ENCODE measurements around the gene PDE6G.

DNA sequence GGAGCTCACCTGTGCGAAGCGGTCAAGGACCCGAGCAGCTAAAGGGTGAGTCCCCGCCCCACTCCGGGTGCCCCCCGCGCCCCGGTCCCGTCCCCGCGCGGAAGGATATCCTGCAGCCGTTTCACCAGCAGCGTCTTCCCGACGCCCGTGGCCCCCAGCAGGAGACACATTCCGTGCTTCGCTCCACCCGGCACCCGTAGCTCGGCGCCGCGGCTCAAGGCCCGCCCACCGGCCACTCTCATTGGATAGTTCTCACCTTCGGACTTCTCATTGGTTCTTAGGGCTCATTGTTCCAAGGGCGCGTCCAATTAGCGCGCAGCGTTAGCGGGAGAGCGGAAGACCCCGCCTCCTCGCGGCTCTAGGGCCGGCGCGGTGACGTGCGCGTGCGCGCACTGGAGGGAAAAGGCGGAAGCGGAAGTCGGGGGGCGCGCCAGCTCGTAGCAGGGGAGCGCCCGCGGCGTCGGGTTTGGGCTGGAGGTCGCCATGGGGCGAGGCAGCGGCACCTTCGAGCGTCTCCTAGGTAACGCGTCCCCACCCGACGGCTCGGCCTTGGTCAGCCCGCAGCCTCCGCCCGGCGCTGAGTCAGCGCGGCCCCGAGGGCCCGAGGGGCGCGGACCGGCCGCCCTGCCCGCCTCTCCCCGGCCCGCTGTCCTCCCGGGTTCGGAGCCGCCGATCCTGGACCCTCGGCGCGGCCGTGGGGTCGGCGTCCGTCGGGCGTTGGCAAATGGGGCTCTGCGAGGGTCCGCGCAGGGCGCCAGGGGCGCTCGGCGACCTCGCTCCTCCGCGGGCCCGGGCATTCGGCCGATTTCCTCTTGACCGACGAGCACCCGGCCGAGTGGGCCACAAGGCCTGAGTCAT is 27.5 kb upstream of the PDE6G start, which contains the start of the genes ARL16 and HGS:
- TF ChIP-seq POLR2A (IDR thresholded peaks at IDR 0.05) = peak in 1 of 2 donors; percentile 71
- TF ChIP-seq, protein P1, sequence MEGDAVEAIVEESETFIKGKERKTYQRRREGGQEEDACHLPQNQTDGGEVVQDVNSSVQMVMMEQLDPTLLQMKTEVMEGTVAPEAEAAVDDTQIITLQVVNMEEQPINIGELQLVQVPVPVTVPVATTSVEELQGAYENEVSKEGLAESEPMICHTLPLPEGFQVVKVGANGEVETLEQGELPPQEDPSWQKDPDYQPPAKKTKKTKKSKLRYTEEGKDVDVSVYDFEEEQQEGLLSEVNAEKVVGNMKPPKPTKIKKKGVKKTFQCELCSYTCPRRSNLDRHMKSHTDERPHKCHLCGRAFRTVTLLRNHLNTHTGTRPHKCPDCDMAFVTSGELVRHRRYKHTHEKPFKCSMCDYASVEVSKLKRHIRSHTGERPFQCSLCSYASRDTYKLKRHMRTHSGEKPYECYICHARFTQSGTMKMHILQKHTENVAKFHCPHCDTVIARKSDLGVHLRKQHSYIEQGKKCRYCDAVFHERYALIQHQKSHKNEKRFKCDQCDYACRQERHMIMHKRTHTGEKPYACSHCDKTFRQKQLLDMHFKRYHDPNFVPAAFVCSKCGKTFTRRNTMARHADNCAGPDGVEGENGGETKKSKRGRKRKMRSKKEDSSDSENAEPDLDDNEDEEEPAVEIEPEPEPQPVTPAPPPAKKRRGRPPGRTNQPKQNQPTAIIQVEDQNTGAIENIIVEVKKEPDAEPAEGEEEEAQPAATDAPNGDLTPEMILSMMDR (IDR thresholded peaks at IDR 0.05) = peak in 1 of 4 experiments; percentile 30

Data from uterus (tissue), 2 donors.